ENCODE data around the gene PRKCG. TPM values are rescaled to one million over a fixed set of nuclear protein-coding genes. Genes with fewer than 3 reads are reported as not detected.
"Not testable (repeated sequence)": the region's sequence is repeated elsewhere in the genome, so short reads cannot be mapped to it uniquely, and the experiment has no call there.

The PRKCG gene
- total RNA-seq, 4 donors from 2014 or later: not detected

DNA sequence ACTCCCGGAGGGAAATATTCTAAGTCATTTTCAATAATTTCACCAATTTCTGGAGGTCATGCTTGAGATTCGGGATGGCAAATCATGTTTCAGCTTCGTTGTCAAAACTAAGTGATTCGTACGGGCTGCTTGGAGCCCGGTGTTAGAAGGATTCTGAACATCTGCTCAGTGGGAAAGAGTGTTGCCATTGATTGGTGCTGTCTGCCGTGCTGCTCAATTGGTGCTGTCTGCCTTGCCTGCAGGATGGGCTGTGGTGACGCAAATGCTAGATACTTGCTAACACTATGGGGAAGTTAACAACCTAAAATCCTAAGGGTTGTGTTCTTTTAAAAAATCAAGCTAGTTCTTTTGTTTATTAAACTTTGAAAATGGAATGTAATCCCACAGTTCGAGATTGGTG, 63.4 kb downstream of the PRKCG start:
- TF ChIP-seq, protein P1, sequence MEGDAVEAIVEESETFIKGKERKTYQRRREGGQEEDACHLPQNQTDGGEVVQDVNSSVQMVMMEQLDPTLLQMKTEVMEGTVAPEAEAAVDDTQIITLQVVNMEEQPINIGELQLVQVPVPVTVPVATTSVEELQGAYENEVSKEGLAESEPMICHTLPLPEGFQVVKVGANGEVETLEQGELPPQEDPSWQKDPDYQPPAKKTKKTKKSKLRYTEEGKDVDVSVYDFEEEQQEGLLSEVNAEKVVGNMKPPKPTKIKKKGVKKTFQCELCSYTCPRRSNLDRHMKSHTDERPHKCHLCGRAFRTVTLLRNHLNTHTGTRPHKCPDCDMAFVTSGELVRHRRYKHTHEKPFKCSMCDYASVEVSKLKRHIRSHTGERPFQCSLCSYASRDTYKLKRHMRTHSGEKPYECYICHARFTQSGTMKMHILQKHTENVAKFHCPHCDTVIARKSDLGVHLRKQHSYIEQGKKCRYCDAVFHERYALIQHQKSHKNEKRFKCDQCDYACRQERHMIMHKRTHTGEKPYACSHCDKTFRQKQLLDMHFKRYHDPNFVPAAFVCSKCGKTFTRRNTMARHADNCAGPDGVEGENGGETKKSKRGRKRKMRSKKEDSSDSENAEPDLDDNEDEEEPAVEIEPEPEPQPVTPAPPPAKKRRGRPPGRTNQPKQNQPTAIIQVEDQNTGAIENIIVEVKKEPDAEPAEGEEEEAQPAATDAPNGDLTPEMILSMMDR (IDR thresholded peaks at IDR 0.05): no peak
- ATAC-seq (ENCODE audit: low FRiP score): no peak
- DNase-seq (ENCODE audit: low spot score): no peak

DNA sequence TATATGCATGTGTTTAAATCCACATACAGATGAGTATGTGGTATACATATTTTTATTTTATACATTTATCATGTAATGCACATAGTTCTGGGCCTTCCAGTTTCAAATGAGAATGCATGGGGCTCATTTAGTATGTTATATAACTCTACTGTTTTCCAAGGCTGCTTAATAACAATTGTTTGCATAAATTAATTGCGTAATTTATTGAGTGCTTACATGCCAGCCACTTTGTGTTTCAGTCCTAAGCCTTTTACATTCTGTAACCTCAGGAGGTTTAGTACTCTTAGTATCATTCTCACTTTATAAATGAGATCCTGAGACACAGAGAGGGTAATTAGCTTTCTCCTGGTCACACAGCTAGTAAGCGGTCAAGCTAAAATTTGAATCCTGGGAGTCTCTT, 64.0 kb downstream of the PRKCG start:
- TF ChIP-seq, protein P1 (IDR thresholded peaks at IDR 0.05): no peak
- ATAC-seq (ENCODE audit: low FRiP score) (no peak), DNase-seq (ENCODE audit: low spot score) (no peak)

DNA sequence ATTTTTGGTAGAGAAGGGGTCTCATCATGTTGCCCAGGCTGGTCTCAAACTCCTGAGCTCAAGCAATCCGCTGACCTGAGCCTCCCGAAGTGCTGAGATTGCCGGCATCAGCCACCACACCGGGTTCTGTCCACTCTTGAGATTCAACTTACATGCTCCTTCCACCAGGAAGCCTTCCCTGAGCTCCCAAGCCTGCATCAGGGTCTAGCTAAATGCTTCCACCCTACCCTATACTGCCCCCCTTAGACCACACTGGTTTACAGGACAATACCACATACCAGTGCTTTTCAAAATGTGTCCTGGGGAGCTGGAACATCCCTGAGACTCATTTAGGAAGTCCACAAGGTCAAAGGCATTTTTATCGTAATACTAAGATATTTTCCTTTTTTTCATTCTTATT, 65.6 kb downstream of the PRKCG start:
- ATAC-seq (ENCODE audit: low FRiP score) (no peak), DNase-seq (ENCODE audit: low spot score) (no peak)
- TF ChIP-seq, protein P1 (IDR thresholded peaks at IDR 0.05): no peak

DNA sequence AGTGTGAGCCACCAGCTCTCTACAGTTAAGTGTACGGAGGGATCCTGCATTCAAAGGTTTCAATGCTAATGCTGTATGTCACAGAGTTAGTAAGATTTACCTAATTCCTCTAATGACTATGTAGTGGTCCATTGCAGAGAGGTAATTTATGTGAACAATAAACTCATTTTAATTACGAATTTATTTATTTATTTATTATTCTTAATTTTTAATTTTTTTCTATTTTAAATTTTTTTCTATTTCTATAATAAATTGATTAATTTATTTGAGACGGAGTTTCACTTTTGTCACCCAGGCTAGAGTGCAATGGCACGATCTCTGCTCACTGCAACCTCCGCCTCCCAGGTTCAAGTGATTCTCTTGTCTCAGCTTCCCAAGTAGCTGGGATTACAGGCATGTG, 66.6 kb downstream of the PRKCG start:
- ATAC-seq (ENCODE audit: low FRiP score); DNase-seq (ENCODE audit: low spot score): not testable (repeated sequence)

DNA sequence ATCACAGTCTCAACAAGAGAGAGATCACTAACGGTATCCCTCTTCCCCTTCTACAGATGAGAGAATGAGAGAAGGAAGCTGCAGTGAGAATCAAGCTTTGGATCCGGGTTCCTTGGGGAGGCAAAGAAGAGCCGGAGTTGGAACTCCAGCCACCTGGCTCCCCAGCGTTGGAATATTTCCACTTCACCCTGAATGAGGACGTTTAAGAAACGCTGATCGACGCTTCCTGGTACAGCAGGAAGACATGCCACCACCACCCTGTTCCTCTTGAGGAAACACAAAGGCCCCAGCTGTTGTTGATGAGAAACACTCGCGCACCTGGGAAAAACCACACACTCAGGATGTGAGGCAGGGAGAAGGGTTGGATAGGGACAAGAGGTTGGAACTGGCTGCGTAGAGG, 69.4 kb downstream of the PRKCG start:
- TF ChIP-seq, protein P1 (IDR thresholded peaks at IDR 0.05): no peak
- ATAC-seq (ENCODE audit: low FRiP score) (no peak), DNase-seq (ENCODE audit: low spot score) (no peak)

DNA sequence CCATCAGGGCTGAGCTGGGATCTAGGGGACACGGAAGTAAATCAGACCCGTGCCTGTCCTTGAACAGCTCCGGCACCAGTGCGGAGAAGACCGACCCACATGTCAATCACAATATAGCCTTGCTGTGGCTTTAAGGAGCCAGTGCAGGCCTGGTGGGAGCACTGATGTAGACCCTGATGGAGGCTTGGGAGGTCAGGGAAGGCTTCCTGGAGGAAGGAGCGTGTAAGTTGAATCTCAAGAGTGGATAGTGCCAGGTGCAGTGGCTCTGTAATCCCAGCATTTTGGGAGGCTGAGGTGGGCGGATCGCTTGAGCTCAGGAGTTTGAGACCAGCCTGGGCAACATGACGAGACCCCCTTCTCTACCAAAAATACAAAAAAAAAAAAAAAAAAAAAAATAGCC, 70.0 kb downstream of the PRKCG start:
- no peak for ATAC-seq (ENCODE audit: low FRiP score)
- TF ChIP-seq, protein P1 (IDR thresholded peaks at IDR 0.05): no peak
- DNase-seq (ENCODE audit: low spot score): no peak

DNA sequence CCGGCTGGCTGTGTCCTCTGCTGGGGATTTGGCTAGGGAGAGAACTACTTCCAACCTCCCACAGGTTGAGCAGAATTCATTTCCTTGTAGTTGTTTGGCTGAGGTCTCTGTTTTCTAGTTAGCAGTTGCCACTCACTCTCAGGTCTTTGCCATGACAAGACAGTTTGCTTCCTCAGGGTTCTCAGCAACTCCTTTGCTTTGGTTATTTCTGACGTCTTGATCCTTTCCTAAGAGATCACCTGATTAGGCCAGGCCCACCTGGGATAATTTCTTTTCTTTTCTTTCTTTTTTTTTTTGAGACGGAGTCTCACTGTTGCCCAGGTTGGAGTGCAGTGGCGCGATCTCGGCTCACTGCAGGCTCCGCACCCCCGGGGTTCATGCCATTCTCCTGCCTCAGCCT, 71.4 kb downstream of the PRKCG start:
- ATAC-seq (ENCODE audit: low FRiP score) (no peak), DNase-seq (ENCODE audit: low spot score) (no peak)
- TF ChIP-seq, protein P1 (IDR thresholded peaks at IDR 0.05): no peak

Other genes with a start within 250 kb of the PRKCG start
- 1 to 10 TPM in 3 of 4 donors, under 1 TPM in 1; 0.46 to 9.6 (median 1.6) TPM for gene NLRP12, start 57.9 kb upstream of the PRKCG start, total RNA-seq
- 100 to 1,000 TPM in 2 of 4 donors, 10 to 100 TPM in 2; 50.6 to 346 (median 97.8) TPM for gene MYADM, start 14.3 kb upstream of the PRKCG start, total RNA-seq
- not detected for gene CACNG7, start 27.1 kb downstream of the PRKCG start, total RNA-seq
- gene CACNG8, start 80.7 kb downstream of the PRKCG start, total RNA-seq: not detected
- gene CACNG6, start 109.4 kb downstream of the PRKCG start, total RNA-seq: not detected
- not detected for gene VSTM1, start 181.7 kb downstream of the PRKCG start, total RNA-seq
- gene TARM1, start 199.2 kb downstream of the PRKCG start, total RNA-seq: not detected
- 1 to 10 TPM; 1.3 to 8.3 (median 5.5) TPM for gene OSCAR, start 218.6 kb downstream of the PRKCG start, total RNA-seq
- gene NDUFA3, start 220.7 kb downstream of the PRKCG start, total RNA-seq: 10 to 100 TPM in 3 of 4 donors, 1 to 10 TPM in 1; 7.1 to 33.0 (median 28.6) TPM
- gene TFPT, start 233.5 kb downstream of the PRKCG start, total RNA-seq: 10 to 100 TPM in 3 of 4 donors, 1 to 10 TPM in 1; 9.7 to 19.9 (median 15.6) TPM
- 10 to 100 TPM; 33.8 to 50.1 (median 39.7) TPM for gene PRPF31, start 233.6 kb downstream of the PRKCG start, total RNA-seq